B cell (primary cell): Measurements from ENCODE around the gene PRLR. TPM values are rescaled to one million over a fixed set of nuclear protein-coding genes. Genes with fewer than 3 reads are reported as not detected.

ENCODE experiments used
- ATAC-seq: fragments of 200-7000 bp; cut with Tn5 transposase; one replicate; pipeline ENCODE4 v1.10.0; 2021; ENCODE audit warnings: low read depth, mild to moderate bottlenecking, moderate number of reproducible peaks, moderate library complexity
- CTCF ChIA-PET: fragments of 350-600 bp; sonication (Branson Sonifier 250); formaldehyde crosslinking; loops from one replicate; lab custom pipeline; 2021; ENCODE audit warnings: antibody characterized with exemption, inconsistent platforms; lab: Charles Lee
- POLR2A ChIA-PET: fragments of 350-600 bp; sonication (Branson Sonifier 250); formaldehyde crosslinking; loops from one replicate; lab custom pipeline; 2021; ENCODE audit warnings: antibody characterized with exemption; lab: Charles Lee
- DNase-seq: peaks from one replicate; pipeline ENCODE4 v3.0.0; 2013
- H2AFZ ChIP-seq: 2 replicates; pipeline ENCODE4 v1.6.1; 2012; ENCODE audit warnings: mild to moderate bottlenecking, low read depth, low read length; ENCODE audit not compliant: insufficient read depth, poor library complexity, severe bottlenecking
- H3K27ac ChIP-seq, 2 donors: 1 replicate in 1 of 2; 2 replicates in 1 of 2; pipeline ENCODE4 v1.5.1; 2012 to 2013; ENCODE audit warnings: low read length in 2 of 2, mild to moderate bottlenecking in 2 of 2, moderate library complexity in 1 of 2
- H3K27me3 ChIP-seq, 4 experiments: fragments of 200-600 bp in 1 of 4; sonication (generic) in 1 of 4; replicated peaks in 1 of 4; 1 replicate in 2 of 4; 2 replicates in 2 of 4; pipeline versions ENCODE4 v1.6.1 to v1.7.0; 2013 to 2016; ENCODE audit warnings: low read length in 3 of 4, mild to moderate bottlenecking in 2 of 4, mixed read lengths in 1 of 4, moderate library complexity in 1 of 4; ENCODE audit not compliant: insufficient read depth in 4 of 4, control insufficient read depth in 3 of 4; ENCODE audit errors: control extremely low read depth in 1 of 4
- H3K36me3 ChIP-seq, 2 experiments: replicated peaks in 1 of 2; 1 replicate in 1 of 2; 2 replicates in 1 of 2; pipeline versions ENCODE4 v1.6.1 to v1.7.1; 2013; ENCODE audit warnings: low read length in 1 of 2; ENCODE audit not compliant: insufficient read depth in 2 of 2, control insufficient read depth in 1 of 2; ENCODE audit errors: control extremely low read depth in 1 of 2, extremely low read depth in 1 of 2
- H3K4me1 ChIP-seq, 2 donors: fragments of 200-600 bp in 1 of 2; sonication (generic) in 1 of 2; 1 replicate in 1 of 2; 2 replicates in 1 of 2; pipeline versions ENCODE4 v1.5.1 to v1.6.1; 2013 to 2017; ENCODE audit warnings: low read length in 2 of 2; ENCODE audit not compliant: control insufficient read depth in 2 of 2, insufficient read depth in 2 of 2
- H3K4me2 ChIP-seq: replicated peaks from 2 replicates; pipeline ENCODE3; 2012; ENCODE audit warnings: mild to moderate bottlenecking, low read depth, low read length; ENCODE audit not compliant: poor library complexity, severe bottlenecking
- H3K4me3 ChIP-seq, 5 experiments: fragments of 200-600 bp in 1 of 5; sonication (generic) in 1 of 5; 1 replicate in 3 of 5; 2 replicates in 2 of 5; pipeline versions ENCODE4 v1.5.1 to v1.7.0; 2011 to 2016; ENCODE audit warnings: low read length in 4 of 5, mild to moderate bottlenecking in 4 of 5, low read depth in 2 of 5, control low read depth in 1 of 5, moderate library complexity in 1 of 5; ENCODE audit not compliant: insufficient read depth in 1 of 5; ENCODE audit errors: control extremely low read depth in 1 of 5, extremely low read depth in 1 of 5
- H3K79me2 ChIP-seq: fragments of 200-600 bp; sonication (generic); one replicate; pipeline ENCODE4 v1.6.0; 2016; ENCODE audit warnings: low read length; ENCODE audit not compliant: control insufficient read depth, insufficient read depth
- H3K9ac ChIP-seq: fragments of 200-600 bp; sonication (generic); 2 replicates; pipeline ENCODE4 v1.6.1; 2017; ENCODE audit warnings: mild to moderate bottlenecking, low read length, moderate library complexity
- H3K9me3 ChIP-seq, 3 donors: one replicate each; pipeline versions ENCODE4 v1.6.1 to v1.7.1; 2013; ENCODE audit warnings: low read length in 2 of 3; ENCODE audit not compliant: control insufficient read depth in 2 of 3, insufficient read depth in 1 of 3; ENCODE audit errors: control extremely low read depth in 1 of 3
- H4K20me1 ChIP-seq: 2 replicates; pipeline ENCODE4 v1.6.0; 2012; ENCODE audit warnings: mild to moderate bottlenecking, low read length; ENCODE audit not compliant: insufficient read depth, control insufficient read depth, poor library complexity, severe bottlenecking
- H3K27ac Mint-ChIP-seq: one replicate; pipeline ENCODE4 v1.8.0; 2021; ENCODE audit warnings: mixed read lengths
- H3K27me3 Mint-ChIP-seq: one replicate; pipeline ENCODE4 v1.8.0; 2021; ENCODE audit warnings: mixed read lengths
- H3K4me1 Mint-ChIP-seq: one replicate; pipeline ENCODE4 v1.8.0; 2021; ENCODE audit warnings: mixed read lengths
- H3K4me3 Mint-ChIP-seq: one replicate; pipeline ENCODE4 v1.8.0; 2021; ENCODE audit warnings: mixed read lengths
- H3K9me3 Mint-ChIP-seq: one replicate; pipeline ENCODE4 v1.8.0; 2022; ENCODE audit warnings: mixed read lengths; ENCODE audit not compliant: insufficient read depth
- EZH2 ChIP-seq: IDR thresholded peaks from 2 replicates; pipeline ENCODE4 v1.6.1; 2012; ENCODE audit warnings: borderline replicate concordance, low read depth, mild to moderate bottlenecking, moderate library complexity, low read length; ENCODE audit not compliant: insufficient read depth, poor library complexity, severe bottlenecking
- WGBS: methylation state at CpG from one replicate; pipeline ENCODE4 v1.1.5; 2013; ENCODE audit warnings: missing lambda C conversion rate; ENCODE audit not compliant: insufficient coverage; 5-methylcytosine and 5-hydroxymethylcytosine counted together
- intact Hi-C: fragments of 100-400 bp; cut with micrococcal nuclease; formaldehyde crosslinking; loops from one replicate; pipeline ENCODE4 v1.10.0; 2022
- polyA plus RNA-seq: library from polyadenylated mRNA; depleted of rRNA; stranded (reverse); fragments of >200 nt; gene quantifications from 2 replicates; pipeline ENCODE4 v1.2.3, GENCODE V29; 2012
- total RNA-seq, 2 donors: library from RNA; stranded (reverse); fragments of 120-200 nt in 1 of 2; gene quantifications; 1 replicate in 1 of 2; 2 replicates in 1 of 2; pipeline versions ENCODE4 v1.2.3 to v1.2.4, GENCODE V29; 2013 to 2022
- TF ChIP-seq, protein P1 (sequence below): fragments of 200-600 bp; IDR thresholded peaks from one replicate; pipeline ENCODE4 v1.8.0; 2022; ENCODE audit warnings: antibody characterized with exemption, mild to moderate bottlenecking

The PRLR gene
- total and polyA plus RNA-seq, 2 donors (not counting 1 experiment from before 2014, with no cell fraction given): 0.39 TPM; not detected in 1

DNA sequence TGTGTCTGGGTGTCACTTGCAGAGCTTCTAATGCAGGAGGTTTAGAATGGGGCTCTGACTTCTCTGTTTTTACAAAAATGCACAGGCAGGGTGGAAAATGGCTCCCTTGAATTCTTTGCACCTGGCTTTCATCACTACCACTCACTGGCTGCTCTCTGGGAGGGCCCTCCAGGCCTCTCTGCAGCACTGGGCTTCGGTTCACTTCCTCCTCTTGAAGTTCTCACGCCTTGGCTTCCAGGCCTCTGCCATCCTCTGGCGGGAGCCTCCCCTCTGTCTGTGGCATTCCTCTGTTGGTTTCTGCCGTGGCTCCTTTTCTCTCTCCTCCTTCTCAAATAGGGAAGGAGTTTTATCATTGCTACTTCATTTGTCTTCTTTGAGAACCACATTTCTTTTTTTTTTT lies 2.8 kb upstream of the PRLR start:
- no CpG with 5 or more reads among the region's 4 CpGs for WGBS
- DNase-seq (no peak), ATAC-seq (no peak)
- H3K27ac Mint-ChIP-seq: no peak overlapping the region
- intact Hi-C loops: no loop called here
- Histone ChIP-seq H3K27me3 (peaks cover 0 to 23% (median 15%) of the 10 kb centered on the region in 4 experiments), H3K36me3 (no peaks in the 10 kb centered on the region), H3K79me2 (no peaks in the 10 kb centered on the region), H2AFZ (no peak overlapping the region), H3K4me1 (peaks cover 9 to 13% of the 10 kb centered on the region in 2 donors), H3K9me3 (no peaks in the 10 kb centered on the region), H3K9ac (no peak overlapping the region), H3K4me3 (no peak overlapping the region), H3K27ac (no peak overlapping the region), H3K4me2 (no peak overlapping the region), H4K20me1 (no peaks in the 10 kb centered on the region)
- no peaks in the 10 kb centered on the region for H3K9me3 Mint-ChIP-seq
- POLR2A ChIA-PET: no interaction called here
- no peak overlapping the region for H3K4me3 Mint-ChIP-seq
- CTCF ChIA-PET: no interaction called here
- H3K27me3 Mint-ChIP-seq: peaks cover 36% of the 10 kb centered on the region
- no peak for TF ChIP-seq EZH2
- TF ChIP-seq, protein P1, sequence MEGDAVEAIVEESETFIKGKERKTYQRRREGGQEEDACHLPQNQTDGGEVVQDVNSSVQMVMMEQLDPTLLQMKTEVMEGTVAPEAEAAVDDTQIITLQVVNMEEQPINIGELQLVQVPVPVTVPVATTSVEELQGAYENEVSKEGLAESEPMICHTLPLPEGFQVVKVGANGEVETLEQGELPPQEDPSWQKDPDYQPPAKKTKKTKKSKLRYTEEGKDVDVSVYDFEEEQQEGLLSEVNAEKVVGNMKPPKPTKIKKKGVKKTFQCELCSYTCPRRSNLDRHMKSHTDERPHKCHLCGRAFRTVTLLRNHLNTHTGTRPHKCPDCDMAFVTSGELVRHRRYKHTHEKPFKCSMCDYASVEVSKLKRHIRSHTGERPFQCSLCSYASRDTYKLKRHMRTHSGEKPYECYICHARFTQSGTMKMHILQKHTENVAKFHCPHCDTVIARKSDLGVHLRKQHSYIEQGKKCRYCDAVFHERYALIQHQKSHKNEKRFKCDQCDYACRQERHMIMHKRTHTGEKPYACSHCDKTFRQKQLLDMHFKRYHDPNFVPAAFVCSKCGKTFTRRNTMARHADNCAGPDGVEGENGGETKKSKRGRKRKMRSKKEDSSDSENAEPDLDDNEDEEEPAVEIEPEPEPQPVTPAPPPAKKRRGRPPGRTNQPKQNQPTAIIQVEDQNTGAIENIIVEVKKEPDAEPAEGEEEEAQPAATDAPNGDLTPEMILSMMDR: no peak
- peaks cover 13% of the 10 kb centered on the region for H3K4me1 Mint-ChIP-seq

DNA sequence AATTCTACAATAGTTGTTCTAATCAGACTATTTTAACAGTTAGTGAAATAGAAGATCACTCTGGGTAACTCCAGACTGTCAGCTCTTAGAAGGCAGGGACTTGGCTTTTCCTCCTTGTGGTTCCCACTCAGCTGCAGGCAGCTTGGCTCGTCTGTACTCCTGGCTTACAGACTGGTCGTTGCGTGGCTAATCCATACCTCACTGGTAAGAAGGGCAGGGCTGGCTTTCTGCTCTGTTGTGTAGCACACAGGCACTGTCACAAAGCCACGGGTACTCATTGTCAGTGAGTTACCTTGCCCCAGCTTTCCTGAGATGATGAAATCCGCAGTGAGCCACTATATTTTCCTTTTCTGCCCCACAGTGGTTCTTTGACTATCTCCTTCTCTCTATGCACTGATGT lies 1.8 kb upstream of the PRLR start:
- Histone ChIP-seq H3K9me3 (no peaks in the 10 kb centered on the region), H3K27ac (no peak overlapping the region), H2AFZ (no peak overlapping the region), H3K36me3 (no peaks in the 10 kb centered on the region), H3K79me2 (no peaks in the 10 kb centered on the region), H3K4me3 (no peak overlapping the region), H3K27me3 (peaks cover 0 to 24% (median 23%) of the 10 kb centered on the region in 4 experiments), H4K20me1 (no peaks in the 10 kb centered on the region), H3K4me1 (peaks cover 9 to 13% of the 10 kb centered on the region in 2 donors), H3K9ac (no peak overlapping the region), H3K4me2 (no peak overlapping the region)
- no peak overlapping the region for H3K27ac Mint-ChIP-seq
- no peaks in the 10 kb centered on the region for H3K9me3 Mint-ChIP-seq
- peaks cover 46% of the 10 kb centered on the region for H3K27me3 Mint-ChIP-seq
- intact Hi-C loops: no loop called here
- no peak for ATAC-seq
- CTCF ChIA-PET: no interaction called here
- H3K4me1 Mint-ChIP-seq: peaks cover 13% of the 10 kb centered on the region
- WGBS: 84% methylated on average over 5 of the region's 5 CpGs
- no peak for DNase-seq
- POLR2A ChIA-PET: no interaction called here
- TF ChIP-seq, protein P1: no peak
- no peak for TF ChIP-seq EZH2
- no peak overlapping the region for H3K4me3 Mint-ChIP-seq
